Right renal cortex interstitium (tissue), 3 donors: ENCODE data around the gene IDE. TPM values are rescaled to one million over a fixed set of nuclear protein-coding genes. Genes with fewer than 3 reads are reported as not detected.
"Not testable (repeated sequence)": the region's sequence is repeated elsewhere in the genome, so short reads cannot be mapped to it uniquely, and the experiment has no call there.

ENCODE experiments used
- DNase-seq, 3 donors: peaks; one replicate each; pipeline ENCODE4 v3.0.0-alpha.2; 2013; ENCODE audit warnings: low read depth in 3 of 3, low spot score in 2 of 3
- polyA plus RNA-seq, 3 donors: library from polyadenylated mRNA; unstranded; fragments of 120-200 nt; gene quantifications; one replicate each; pipeline ENCODE4 v1.2.1, GENCODE V29; 2013; ENCODE audit not compliant: insufficient read length in 3 of 3

IDE gene
- polyA plus RNA-seq, 3 donors: 22.8 to 26.6 (median 24.8) TPM

DNA sequence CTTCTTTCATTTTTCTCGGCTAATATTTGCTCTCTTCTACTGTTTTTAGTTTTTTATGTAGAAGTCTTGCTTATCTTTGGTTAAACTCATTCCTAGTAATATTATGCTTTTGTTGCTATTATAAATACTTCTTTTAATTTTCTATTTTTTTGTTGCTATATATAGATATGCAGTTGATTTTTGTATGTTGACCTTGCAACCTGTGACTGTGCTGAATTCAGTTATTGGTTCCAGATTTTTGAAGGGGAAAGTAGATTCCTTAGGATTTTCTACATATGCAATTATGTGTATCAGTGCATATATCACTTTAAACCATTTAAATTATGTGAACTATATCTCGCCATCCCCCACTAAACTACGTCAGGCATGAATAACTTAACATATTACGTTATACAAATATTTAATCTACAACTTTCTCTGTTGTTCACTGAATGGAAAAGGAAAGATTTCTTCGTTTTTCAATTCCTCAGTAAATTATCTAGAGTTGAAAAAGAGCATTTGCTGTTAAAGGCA is 71.5 kb downstream of the IDE start:
- DNase-seq: no peak

DNA sequence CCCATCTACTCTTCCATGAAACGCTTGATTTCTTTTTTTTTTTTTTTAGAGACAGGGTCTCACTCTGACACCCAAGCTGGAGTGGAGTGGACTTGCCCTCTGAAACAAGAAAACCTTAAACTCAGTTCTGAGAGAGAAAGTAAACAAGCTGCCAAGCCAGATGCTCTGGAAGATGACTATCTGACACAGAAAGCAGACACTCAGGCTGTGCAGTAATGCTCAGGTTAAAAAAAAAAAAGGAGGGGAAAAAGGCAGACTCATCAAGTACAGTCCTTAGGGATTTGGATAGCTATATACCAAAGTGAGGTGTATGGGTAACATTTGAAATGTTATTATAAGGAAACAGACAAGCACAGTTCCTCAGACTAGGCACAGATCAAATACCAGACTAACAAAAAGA is 80.5 kb downstream of the IDE start:
- DNase-seq: no peak

DNA sequence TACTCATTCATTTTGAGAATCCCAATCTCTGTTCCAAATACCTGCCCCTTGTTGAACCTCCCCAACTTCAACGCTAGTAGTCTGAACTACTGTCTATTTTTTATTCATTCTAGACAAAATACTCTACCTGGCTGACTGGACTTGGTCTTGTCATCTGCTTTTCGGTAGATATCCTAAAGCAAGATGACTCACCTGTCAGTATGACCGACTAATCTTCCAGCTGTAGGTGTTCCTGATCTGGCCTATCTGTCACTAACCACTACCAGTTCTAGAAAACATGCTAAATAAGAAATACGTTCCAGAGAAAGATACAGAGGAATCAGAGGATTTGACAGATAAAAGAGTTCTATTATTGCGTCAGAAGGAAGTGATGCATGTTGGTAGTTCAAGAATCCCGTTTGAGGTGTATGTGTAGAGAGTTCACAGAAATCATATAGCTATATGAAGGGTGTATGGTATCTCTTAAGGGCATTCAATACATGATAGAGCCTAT is 81.1 kb downstream of the IDE start:
- no peak for DNase-seq

DNA sequence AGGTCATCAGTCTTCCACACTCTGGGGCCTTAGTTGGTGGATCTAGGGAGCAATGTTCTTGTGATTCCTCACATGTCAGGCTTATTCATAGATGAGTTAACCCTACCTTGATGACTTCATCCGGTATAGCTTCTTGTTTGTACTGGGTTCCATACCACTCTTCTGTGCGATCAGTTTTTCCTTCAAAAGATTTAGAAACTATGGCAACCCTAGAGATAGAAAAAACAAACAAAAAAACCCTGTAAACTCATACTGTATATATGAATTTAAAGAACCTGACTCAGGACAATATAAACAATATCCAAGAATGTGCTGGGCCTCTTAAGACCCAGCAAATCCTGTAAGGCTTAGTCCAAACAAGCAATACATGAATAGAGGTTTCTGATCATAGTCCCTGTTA is 83.5 kb downstream of the IDE start:
- no peak for DNase-seq

DNA sequence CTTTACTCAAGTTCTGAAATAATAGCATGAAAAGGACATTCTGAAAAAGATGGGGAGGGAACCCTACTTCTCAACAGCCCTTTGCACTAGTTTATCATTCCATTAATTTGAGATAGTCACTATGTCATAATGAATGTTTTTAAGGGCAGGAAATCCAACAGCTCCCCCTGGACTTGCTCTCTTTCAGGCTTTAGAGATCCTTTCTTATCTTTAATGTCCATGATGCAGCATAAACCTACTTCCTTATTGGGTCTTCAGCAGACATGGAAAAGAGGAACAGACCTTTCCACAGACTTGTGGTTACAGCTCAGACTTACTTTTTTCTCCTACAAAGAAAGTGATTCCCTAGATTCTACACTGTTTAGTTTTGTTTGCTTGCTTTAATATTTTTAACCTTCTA is 87.3 kb downstream of the IDE start:
- DNase-seq: no peak

DNA sequence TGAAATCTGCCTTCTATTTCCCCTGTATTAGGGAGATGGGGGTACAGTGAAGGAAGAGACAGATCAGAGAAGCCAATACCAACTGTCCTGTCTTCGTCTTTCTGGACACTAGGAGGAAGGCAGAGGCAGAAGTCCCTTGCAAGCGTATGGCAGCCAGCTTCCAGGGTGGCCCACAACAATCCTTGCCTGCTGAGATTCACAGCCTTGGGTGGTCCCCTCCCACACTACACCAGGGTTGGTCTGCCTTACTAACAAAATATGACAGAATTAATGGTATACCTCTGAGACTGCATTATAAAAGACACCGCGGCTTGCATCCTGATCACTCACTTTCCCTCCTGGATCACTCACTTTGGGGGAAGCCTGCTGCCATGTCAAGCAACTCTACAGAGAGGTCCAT is 90.4 kb downstream of the IDE start:
- no peak for DNase-seq

DNA sequence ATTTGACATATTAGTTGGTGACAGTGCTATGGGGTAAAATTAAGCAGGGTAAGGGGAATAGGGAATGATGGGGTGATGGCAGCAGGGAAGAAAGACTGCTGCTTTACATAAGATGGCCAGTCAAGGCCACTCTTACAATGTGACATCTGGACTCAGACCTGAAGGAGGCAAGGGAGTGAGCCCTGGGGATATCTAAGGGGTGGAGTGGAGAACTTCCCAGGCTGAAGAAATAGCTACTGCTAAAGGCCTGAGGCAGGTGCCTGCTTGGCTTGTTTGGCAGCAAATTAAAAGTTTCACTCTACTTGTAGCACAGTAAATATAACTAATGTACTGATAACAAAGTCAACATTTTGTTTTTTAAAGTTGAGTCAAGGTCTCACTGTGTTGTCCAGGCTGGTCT is 93.5 kb downstream of the IDE start:
- no peak for DNase-seq

DNA sequence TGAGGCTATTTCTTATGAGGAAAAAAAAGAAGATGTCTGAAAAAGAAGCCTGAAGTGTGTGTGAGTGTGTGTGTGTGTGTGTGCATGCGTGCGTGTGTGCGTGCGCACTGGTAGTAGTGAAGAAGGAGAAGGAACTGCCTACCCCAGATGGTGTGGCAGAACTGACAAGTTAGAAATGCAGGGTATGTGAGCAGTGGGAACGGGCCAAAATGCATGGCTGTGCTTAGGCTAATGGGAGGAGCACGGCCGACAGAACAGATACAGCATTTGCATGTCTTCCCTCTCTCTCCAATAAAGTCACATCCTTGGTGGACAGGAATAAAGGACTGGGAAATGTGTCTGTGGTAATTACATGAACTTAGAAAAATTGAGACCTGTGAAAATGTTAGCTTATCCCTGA is 94.3 kb downstream of the IDE start:
- DNase-seq: no peak

DNA sequence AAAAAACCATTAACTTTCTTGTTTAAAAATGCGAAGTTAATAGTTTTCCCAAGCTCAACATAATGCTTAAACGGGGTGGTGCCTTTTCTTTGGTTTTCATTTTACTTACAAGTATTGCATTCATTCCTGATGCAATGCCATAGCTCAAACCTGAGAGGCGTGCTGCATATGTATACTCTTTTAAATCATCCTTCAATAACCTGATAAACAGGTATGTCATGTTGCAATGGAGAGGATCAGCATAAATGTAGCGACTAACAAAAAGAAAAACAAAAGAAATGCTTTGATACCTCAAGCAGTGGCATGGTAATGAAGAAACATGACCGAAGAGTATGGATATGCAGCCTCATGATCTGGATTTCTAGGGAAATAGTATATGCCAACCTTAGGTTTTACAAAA is 95.4 kb downstream of the IDE start:
- no peak for DNase-seq

DNA sequence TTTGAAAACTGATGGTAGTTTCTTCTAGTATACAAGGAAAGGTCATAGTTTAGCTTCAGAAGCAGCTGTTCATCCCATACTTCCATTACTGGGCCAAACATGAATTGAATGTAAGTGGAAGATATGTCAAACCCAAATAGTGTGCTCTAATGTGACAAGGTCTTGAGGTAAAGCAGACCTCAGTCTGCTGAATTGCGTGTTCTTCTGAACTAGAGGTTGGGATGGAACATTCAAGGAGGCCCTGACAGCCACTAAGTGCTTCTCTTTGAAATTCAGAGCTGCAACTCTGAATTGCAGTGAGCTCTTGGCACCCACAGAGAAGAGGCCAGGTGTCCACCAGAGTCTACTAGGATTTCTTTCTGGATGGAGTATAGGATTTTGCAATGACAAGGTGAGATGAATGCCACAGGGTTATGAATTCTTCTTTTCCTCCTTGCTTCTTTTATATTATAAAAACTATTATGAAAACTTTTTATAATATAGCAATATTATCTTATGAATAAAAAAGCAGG is 98.5 kb downstream of the IDE start:
- no peak for DNase-seq

DNA sequence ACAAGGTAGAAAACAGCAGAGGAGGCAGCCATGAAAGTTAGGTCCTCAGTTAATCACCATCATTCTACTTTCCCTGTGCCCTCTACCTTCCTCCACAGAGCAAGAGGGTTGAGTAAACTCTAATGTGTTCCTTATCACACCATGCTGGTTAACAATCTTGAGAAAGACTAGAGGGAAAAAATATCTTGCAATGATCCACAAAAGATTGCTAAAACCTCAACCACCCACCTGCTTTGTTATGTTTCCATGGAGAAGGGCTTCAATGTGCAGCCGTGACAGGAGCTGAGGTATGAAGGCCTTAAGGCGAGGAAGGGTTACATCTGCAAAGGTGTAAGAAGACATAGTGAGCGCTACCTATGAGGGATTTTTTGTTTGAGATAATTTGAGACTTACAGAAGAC is 103.9 kb downstream of the IDE start:
- DNase-seq: no peak

DNA sequence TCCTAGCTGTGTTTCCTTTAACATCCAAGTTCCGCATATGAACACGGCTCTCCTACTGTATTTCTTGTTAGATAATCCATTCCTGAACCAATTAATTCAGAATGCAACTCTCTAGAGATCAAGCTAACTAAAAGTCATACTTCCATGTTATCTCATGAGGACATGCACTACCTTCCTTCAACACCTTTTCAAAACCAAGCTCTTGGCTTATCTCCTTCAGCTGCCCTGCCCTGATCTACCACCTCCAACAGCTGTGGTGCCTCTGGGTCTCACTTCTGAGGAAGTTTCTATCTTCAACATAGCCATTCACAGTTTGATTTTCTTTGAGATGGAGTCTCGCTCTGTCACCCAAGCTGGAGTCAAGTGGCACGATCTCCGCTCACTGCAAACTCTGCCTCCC is 109.5 kb downstream of the IDE start:
- DNase-seq: no peak

DNA sequence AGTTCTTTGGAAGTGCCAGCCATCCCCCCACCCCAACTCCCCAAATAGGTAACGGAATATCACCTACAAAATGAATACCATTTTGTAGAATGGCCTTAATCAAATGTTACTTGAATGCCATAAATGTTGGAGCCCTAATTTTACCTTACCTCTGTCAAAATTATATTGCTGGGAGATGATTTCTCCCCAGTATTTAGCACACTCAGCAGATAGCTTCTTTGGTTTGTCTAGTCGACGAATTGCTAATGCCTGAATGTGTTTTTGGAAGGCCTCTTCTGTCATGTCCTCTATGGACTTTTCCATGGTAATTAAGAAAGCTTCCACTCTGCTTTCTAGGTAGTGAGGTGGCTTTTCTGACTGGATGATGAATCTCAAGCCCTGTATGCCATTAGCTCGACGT is 110.3 kb downstream of the IDE start:
- DNase-seq: no peak

DNA sequence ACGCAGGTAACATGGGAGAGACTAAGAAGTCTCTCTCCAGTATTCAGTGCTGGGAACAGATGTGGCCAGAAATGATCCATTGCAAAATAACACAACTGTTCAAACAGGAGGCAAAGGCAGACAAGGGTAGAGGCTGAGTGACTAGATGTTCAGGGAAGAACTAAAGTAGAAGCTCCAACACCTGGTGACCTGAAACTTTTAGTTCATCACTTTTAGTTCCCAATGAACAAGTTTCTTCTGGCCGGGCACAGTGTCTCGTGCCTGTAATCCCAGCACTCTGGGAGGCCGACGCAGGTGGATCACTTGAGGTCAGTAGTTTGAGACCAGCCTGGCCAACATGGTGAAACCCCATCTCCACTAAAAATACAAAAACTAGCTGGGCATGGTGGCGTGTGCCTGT is 118.9 kb downstream of the IDE start:
- not testable (repeated sequence) for DNase-seq

DNA sequence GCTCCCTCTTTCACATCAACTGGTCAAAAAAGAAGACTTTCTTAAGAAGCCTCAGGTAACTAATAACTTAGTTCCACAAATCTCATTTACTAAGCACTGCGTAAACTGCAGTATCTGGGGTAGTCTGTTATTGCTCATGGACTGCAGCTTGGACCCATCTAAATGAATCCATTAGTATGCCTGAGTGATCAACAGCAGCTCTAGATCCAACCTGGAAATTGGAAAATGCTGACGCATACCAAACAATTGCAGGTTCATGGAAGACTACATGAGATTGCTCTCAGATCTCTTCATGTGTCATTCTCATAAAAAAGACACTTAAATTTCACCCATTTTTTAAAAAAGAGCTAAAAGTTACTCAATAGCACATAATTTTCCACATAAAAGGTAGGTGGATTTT is 121.6 kb downstream of the IDE start:
- DNase-seq: no peak

DNA sequence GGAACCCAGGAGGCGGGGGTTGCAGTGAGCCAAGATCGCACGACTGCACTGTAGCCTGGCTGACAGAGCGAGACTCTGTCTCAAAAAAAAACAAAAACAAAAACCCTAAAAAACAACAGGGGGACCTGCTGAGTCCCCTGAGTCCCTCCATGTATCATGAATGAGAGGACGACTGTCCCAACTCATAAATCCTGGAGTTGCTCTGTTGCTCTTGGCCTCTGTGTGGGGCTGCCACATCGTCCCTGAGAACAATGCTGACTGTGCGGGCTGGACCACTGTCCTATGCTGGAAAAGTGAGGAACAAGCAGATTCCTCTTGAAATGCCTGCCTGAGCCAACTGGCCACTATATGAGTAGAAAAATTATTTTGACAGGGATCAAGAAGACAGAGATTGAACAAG is 122.5 kb downstream of the IDE start:
- no peak for DNase-seq

DNA sequence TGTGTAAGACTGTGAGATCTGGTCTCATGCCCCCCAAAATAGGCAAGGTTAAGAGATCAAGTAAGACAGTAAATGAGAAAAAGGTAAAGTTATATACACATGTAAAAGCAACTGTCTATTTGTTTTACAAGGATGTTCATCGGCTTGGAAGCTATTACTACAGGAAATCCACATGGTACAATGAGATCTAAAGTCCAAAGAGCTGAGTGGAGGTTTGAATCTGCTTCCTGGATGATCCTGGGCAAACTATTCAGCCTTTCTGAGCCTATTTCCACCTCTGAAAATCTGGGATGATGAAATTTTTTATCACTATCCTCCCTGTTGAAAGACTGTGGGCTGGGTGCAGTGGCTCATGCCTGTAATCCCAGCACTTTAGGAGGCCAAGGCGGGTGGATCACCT is 123.0 kb downstream of the IDE start:
- no peak for DNase-seq

DNA sequence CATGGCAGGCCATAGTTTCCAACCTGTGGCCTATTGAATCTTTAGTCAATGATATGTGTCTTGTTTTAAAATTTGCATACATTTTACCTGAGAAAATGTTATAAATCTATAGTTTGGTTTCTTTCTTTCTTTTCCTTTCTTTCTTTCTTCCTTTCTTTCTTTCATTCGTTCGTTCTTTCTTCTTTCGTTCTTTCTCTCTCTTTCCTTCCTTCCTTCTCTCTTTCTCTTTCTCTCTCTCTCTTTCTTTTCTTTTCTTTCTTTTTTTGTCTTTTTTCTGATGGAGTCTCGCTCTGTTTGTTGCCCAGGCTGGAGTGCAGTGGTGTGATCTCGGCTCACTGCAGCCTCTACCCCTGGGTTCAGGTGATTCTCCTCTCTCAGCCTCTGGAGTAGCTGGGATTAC is 133.3 kb downstream of the IDE start:
- DNase-seq: no peak

DNA sequence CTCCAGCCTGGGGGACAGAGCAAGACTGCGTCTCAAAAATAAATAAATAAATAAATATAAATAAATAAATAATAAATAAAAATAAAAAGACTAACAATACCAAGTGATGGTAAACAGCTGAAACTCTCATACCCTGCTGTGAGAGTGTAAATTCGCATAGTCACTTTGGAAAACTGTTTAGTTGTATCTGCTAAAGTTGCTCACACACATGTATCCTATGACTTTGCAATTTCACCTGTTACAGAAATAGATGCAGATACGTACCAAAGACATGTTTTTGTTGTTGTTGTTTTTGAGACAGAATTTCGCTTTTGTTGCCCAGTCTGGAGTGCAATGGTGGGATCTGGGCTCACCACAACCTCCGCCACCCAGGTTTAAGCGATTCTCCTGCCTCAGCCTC is 135.7 kb downstream of the IDE start:
- no peak for DNase-seq

DNA sequence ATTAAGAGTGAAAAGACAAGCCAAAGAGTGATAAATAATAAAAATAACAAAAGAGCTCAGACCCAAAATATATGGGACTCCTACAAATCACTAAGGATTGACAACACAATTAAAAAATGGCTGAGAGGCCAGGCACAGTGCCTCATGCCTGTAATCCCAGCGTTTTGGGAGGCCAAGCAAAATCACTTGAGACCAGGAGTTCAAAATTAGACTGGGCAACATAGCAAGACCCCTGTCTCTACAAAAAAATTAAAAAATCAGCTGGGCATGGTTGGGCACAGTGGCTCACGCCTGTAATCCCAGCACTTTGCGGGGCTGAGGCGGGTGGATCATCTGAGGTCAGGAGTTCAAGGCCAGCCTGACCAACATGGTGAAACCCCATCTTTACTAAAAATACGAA is 137.3 kb downstream of the IDE start:
- DNase-seq: no peak

DNA sequence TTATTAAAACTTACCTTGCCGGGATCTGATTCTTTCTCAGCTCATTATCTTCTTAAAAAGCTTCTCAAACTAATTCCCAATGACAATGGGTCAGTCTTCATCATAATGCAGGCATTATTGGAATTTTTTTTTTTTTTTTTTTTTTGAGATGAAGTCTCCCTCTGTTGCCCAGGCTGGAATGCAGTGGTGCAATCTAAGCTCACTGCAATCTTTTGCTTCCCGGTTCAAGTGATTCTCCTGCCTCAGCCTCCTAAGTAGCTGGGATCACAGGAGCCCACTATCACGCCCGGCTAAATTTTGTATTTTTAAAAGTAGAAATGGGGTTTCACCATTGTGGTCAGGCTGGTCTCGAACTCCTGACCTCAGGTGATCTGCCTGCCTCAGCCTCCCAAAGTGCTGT is 137.8 kb downstream of the IDE start:
- DNase-seq: not testable (repeated sequence)

DNA sequence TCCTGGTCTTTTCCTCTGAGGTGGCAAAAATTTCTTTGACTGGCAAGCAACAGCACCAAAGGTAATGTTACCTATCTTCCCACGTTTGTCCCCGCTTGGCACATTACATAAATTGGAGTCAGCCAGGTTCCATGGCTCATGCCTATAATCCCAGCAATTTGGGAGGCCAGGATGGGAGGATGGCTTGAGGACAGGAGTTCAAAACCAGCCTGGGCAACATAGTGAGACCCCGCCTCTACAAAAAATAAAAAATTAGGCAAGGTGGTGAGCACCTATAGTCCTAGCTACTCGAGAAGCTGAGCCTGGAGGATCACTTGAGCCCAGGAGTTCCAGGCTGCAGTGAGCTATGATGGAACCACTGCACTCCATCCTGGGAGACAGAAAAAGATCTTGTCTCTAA is 139.5 kb downstream of the IDE start:
- no peak for DNase-seq

DNA sequence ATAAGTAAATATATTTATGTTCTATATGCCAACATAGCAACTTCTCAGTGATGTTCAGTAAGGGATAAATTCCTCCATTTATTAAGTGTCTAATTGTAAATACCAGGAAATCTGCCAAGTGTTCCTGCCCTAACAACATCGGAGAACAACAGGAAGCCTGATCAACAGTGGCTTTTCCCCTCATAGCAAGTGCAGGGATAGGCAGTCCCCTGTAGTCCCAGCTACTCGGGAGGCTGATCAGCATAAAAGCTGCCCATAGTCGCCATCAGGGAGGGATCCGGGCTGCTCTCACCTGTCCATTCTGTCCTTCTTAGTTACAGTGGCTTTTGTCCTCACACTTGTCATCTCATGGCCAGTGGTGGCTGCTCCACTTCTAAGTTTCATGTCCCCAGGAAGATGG is 141.3 kb downstream of the IDE start:
- no peak for DNase-seq
